ENCODE results near the gene DXO.

DNA sequence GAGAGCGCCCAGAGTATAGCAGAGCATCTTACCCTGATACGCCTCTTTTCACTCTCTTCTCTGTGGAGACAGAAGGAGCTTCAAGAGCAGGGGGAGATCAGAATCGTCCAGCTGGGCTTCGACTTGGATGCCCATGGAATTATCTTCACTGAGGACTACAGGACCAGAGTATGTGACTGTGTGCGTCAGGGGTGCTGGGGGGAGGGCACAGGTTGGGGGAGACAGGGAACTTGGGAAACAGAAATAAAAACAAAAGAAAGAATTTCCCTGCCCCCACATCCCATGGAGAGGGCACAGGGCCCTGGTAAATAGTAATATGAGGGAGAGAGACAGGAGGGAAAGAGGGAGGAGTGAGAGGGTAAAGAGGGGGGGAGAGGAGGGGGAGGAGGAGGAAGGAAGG is 6.9 kb upstream of the DXO start:
- TF ChIP-seq RAD21 (IDR thresholded peaks at IDR 0.05; ENCODE audit: low read depth) (no peak), FOXM1 (IDR thresholded peaks at IDR 0.05; ENCODE audit: borderline replicate concordance, low read depth) (no peak), CREB1 (IDR thresholded peaks at IDR 0.05; ENCODE audit: low read depth) (no peak), YY1 (IDR thresholded peaks at IDR 0.05; ENCODE audit: low read depth) (no peak), EP300 (IDR thresholded peaks at IDR 0.05; ENCODE audit: borderline replicate concordance) (no peak), TAF1 (IDR thresholded peaks at IDR 0.05; ENCODE audit: low read depth) (no peak), EGR1 (IDR thresholded peaks at IDR 0.05) (no peak)

Measured in Ishikawa (cell line).